Islet of Langerhans (tissue), 1 donor: Measurements from ENCODE around the gene ADAT3.

ENCODE experiments used
- FAIRE-seq: peaks from one replicate; lab custom pipeline; 2011; peaks lifted over from hg19 to GRCh38; lab: Jason Lieb, UNC

ADAT3 gene

DNA sequence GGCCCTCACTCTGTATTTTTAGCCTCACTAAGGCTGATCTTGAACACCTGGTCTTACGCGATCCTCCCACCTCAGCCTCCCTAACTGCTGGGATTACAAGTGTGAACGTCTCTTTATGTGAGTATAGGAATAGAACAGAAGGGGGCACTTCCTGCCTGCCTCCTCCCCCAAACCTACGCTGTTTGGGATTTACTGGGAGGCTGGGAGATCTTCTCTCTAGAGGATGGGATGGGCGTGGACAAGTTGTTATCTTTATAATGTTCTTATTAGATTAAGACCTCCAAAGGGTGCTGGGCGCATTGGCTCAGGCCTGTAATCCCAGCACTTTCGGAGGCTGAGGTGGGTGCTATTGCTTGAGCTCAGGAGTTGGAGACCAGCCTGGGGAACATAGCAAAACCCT, 32.9 kb downstream of the ADAT3 start:
- no peak for FAIRE-seq

DNA sequence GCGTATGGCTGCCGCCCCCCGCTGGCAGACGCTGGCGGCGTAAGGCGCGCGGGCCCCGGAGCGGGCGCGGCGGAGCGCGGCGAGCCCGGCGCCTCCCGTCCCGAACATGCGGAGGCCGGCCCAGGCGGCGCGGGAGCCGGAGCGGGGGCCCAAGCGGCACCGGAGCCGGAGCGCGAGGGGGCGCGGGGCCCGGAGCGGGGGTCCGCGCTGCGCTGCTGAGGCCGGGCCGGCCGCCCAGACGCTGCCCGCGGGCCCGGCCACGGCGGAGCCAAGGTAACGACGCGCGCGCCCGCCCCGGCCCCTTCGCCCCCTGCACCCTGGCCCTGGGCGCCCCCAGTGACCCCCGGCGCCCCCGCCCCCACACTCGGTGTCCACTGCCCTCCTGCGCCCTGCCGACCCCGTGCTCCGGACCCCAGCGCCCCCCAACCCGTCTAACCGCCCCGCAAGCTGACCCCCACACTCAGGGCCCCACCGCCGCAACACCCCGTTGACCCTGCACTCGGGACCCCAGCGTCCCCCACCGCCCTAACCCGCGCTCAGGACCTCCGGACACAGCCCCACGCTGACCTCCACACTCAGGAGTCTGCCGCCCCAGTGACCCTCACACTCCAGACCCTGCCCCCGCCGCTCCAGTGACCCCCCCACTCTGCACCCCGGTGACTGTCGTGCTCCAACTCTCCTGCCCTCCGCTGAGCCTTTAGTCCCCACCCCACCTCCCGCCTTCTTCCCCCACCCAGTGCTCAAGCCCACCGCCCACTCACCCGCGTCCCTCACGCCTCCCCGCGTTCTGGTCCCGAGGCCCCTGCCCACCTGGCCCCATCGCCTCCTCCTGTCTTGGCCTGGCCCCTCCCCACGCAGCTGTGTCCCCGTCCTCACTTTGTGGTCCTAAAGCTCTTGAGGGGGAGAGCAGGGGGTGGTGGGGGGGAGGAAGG, 36.2 kb downstream of the ADAT3 start, which contains the start of gene CSNK1G2:
Gene CSNK1G2, plus strand, starts transcription at position 27 of the 932 bp plus-strand sequence. CDS start 28,601 bp downstream, outside the sequence.
- no peak for FAIRE-seq

DNA sequence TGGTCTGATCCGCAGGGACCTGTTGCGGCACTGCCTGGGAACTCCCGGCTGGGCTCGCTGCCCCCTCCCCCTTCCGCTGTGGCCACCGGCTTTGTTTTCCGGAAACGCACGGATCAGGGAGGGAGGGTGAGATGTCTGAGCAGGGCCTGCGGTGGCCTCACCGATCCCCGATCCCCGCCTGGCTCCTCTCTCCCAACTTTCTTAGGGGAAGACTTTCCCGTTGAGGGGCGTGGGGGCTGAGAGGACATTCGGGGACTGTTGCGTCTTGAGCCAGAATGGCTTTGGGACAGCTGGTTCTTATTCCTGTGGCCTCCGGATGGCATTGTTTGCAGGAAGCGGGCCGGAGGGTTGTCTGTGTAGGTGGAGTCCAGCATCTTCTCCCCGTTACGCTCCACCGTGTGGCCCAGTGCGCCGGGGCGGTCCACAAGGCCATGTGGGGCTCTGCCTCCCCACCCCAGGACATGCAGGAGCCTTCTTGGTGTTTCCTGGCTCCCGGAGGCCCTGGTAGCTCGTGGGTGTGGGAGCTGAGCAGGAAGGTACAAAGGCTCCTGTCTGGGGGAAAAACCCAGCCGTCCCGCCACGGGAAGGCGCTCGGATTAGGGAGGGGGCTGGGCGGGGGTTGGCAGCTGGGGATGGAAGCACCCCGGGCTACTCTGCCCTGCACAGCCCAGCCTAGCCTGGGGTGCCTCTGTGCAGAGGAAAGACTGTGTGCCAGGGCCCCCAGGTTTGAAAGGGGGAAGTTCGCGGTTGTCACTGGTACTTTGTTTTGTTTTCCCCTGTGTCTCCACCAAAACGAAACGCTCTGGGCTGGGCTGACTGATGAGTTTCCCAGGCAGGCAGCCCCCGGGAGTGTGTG, 37.1 kb downstream of the ADAT3 start:
- no peak for FAIRE-seq

DNA sequence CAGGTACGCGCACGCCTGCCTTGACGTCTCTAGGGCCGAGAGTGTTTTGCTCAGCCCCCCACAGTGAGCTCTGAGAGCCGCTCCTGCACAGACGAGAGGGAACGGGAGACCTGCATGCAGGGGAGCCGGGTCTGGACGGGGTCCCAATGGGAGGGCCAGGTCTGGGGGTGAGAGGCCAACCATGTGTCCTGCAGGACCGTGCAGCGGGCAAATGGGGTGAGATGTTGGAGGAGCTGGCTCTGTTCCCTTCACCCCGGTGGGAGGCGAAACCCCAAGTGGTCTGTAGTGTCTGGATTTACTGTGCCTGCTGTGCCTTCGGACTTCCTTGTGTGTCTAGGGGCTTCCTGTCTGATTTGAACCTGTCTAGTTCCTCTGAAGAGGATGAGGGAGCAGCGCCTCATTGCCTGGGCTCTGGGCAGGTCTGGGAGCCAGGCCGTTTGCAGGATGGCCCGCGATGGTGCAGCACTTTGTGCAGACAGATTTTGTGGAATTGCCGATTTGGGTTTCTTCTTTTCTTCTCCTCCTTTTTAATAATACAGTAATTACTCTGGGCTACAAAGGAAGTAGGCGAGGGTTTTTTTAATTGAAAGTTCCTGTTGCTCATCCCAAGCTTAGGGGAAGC, 37.8 kb downstream of the ADAT3 start:
- FAIRE-seq = no peak

DNA sequence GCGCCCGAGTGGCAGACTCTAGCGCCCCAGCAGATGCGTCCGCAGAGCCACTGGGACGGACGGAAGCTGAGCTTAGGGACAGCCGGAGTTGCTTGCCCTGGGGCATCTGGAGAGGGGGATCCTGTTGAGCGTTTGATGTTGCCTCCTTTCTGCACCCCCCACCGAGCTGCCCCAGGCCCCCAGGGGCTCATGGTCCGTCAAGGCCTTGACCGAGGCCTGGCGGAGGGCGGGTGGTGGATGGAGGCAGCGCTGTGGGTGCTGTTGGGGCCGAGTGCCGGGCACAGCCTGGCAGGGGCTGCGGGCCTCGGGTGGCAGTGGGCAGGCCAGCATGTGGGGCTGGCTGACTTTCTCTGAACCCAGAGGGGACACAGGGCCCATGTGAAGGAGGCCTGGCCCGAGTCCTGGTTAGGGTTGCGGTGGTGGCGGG, 38.5 kb downstream of the ADAT3 start:
- FAIRE-seq = no peak

DNA sequence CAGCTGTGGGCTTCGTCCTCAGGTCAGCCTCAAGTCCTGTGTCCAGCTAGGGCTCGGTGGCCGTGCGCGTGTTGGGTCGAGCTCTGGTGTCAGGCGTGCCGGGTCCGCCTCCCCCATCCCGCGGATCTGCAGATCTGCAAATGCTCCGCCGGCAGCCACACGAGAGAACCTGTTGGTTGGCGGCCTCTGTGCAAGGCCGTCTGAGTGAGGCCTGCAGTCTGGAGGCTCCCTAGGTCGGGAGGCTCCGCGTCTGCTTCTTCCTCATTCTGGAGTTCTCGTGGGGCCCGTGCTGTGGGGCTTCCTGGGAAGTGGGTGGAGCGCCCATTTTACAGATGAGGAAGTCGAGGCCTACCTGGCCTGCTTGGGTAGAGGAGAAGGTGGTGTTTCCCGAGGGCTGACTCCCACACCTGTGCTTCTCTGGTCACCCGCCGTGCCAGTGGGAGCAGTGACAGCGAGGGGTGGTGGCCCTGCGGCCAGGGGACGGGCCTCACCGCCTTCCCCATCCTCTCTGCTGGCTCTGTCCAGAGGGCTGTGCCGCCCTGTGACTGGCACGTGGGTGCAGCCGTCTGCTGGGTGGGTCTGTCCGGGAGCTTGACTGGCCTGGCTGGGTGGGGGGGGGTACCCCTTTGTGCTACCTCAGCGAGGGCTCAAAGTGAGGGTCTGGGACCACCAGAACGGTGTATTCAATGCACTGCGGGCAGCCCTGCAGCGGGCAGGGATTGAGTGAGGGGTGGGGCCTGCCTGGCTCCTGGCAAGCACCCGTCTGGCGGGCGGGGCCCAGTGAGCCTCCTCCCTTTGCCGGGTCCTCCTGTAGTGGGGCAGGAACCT, 39.1 kb downstream of the ADAT3 start:
- no peak for FAIRE-seq

DNA sequence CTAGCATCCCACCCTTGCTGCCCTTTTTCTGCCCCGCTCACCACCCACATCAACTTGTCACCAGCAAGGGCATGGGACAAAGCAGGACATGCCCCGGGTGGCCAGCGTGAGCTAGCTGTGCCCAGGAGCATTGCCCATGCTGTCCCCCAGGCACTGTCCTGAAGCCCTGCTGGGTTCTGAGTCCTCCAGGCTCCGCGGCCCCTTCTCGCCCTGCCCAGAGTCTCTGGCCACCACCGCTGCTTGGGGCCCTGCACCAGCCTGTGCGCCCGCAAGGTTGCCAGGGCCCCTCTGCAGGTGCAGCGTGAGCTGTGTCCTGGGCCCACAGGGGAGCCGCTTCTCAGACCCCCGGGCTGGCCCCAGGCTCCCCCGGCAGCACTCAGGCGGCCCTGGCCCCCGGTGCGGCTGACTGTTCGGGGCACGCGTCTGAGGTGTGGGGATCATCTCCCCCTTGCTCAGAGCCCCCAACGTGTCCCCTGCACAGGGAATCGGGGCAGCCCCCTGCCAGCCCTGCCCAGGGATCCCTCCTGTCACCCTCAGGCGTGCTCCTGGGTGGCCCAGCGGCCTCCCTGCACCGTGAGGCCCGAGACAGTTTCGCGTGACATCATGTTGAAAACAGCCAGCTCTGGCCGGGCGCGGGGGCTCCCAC, 39.8 kb downstream of the ADAT3 start:
- FAIRE-seq = no peak

DNA sequence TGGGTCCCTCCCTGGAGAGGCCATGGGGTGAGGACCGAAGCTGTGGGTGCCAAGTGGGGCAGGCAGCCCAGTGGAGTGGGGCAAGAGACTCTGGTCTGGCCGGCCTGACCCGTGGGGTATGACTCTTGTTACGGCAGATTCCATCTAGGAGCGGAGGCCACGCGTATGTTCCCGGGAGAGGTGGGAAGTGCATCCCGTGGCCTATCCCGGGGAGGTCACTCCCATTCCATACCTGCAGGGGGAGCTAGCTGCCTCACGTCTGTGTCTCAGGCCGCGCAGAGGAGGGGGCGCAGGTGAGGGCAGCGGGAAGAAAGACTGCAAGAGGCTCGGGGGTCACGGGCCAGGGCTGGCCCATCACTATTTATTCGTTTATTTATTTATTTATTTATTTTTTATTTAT, 40.7 kb downstream of the ADAT3 start:
- FAIRE-seq = no peak

- FAIRE-seq = no peak
These were observed 42.5 kb downstream of the ADAT3 start for GRCh38 chr19:1947651-1948209.

- no peak for FAIRE-seq
These were observed 44.3 kb downstream of the ADAT3 start for GRCh38 chr19:1949304-1950101.

- FAIRE-seq = no peak
These were observed 45.4 kb downstream of the ADAT3 start for GRCh38 chr19:1950640-1951039.

DNA sequence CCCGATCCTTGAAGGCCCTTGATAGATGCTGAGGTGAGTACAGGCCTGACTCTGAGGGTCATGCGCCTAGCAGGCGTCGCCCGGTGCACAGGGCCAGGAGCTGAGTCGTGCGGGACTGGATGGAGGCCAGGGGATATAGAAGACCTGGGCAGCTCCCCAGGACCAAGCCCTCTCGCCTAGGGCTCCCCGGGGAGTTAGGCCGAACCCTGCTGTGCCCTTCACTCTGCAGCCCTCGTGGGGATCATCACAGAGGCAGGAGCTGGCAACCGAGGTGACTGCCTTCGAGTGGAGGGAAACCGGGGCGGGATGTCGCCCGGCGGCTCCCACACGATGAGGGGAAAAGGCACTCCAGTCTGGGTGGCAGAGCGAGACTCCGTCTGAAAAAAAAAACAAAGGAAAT, 47.4 kb downstream of the ADAT3 start:
- FAIRE-seq = no peak

GRCh38 chr19:1953037-1953436, 47.8 kb downstream of the ADAT3 start:
- no peak for FAIRE-seq

GRCh38 chr19:1953441-1954094, 48.4 kb downstream of the ADAT3 start:
- FAIRE-seq = no peak

- FAIRE-seq = no peak
These were observed 49.3 kb downstream of the ADAT3 start for GRCh38 chr19:1954532-1954933.

DNA sequence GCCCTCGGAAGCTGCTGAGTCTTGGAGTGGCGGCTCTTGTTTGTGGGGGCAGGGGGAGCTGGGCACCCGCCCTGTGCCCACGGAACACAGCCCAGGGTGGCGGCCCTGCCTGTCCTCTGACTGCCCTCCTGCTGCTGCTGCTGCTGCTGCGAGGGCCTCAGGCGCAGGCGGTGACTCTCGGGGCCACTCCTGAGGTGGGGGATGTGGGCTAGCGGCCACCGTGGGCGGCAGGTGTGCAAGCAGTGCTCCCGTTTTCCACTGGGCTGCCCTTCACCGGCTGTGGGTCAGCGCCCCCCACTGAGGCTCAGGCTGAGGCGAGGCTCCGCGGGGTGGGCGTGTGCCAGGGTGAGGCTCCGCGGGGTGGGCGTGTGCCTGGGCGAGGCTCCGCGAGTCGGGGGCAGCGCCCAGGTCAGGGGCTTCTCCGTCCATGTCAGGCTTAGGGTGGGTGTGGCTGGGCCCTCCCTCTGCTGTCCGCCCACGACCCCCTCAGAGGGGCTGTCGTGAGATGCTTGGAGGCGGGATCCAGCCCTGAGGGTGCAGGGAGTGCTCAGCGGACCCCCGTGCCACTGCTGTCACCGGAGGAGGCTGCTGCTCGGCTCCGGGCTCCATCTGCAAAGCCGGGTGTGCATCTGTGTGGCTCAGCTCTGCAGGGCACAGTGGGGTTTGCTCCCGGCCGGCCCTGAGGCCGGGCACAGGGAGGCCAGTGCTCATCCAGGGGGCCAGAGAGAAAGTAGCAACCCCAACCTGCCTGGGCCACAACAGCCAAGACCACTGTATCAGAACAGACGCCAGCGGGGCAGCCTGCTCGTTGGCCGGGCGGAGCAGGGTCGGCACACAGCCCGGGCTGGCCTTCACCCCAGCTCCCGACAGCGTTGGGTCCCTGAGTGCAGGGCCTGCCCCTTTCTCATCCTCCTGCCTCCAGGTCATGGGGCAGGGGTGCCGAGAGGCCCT, 50.2 kb downstream of the ADAT3 start:
- FAIRE-seq = no peak

DNA sequence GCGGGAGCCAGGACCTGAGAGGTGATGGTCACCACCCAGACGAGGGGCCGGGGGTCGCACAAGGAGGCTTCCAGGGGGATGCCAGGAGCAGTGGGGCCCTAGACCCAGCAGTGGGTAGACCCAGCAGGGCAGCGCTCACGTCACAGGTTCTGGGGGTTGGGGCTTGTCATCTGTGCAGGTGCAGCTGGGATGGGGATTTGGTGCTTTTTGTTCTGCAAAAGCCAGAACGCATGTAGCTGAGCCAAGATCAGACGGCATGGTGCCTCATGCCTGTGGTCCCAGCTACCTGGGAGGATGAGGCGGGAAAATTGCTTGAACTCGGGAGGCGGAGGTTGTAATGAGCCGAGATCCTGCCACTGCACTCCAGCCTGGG, 50.9 kb downstream of the ADAT3 start:
- no peak for FAIRE-seq

GRCh38 chr19:1956868-1957492, 51.8 kb downstream of the ADAT3 start:
- FAIRE-seq = no peak
